NB4 (cell line): Measurements from ENCODE around the gene COQ5.

Source experiments
- DNase-seq: peaks from one replicate; pipeline ENCODE4 v3.0.0; 2010; ENCODE audit warnings: low read depth
- H3K4me3 ChIP-seq: one replicate; pipeline ENCODE4 v1.5.1; 2011; ENCODE audit warnings: mild to moderate bottlenecking, low read depth, low read length, moderate library complexity
- CTCF ChIP-seq: IDR thresholded peaks from one replicate; pipeline ENCODE4 v1.5.1; 2012; ENCODE audit warnings: low read depth, low read length
- MAX ChIP-seq: IDR thresholded peaks from 2 replicates; pipeline ENCODE4 v1.6.1; 2011; ENCODE audit warnings: low read depth, low read length
- MYC ChIP-seq: IDR thresholded peaks from 2 replicates; pipeline ENCODE4 v1.6.1; 2011; ENCODE audit warnings: low read depth, low read length
- POLR2A ChIP-seq: IDR thresholded peaks from 2 replicates; pipeline ENCODE4 v1.6.1; 2011; ENCODE audit warnings: mild to moderate bottlenecking; ENCODE audit not compliant: insufficient read length; ENCODE audit errors: extremely low read depth

COQ5 gene

GRCh38 chr12:120470150-120470784, 58.7 kb downstream of the COQ5 start:
- no peak for DNase-seq
- peak overlapping the region; percentile 87 for H3K4me3 ChIP-seq
- TF ChIP-seq CTCF (no peak), MAX (no peak), POLR2A (no peak), MYC (no peak)

- peak; percentile 91 for TF ChIP-seq CTCF
- TF ChIP-seq MYC = peak; percentile 63
- peak; percentile 74 for TF ChIP-seq MAX
- TF ChIP-seq POLR2A = peak; percentile 92
- peak within 1 kb of the TSS; percentile 93 for H3K4me3 ChIP-seq
- DNase-seq = peak; percentile 99
Observed at GRCh38 chr12:120469450-120470149, 59.4 kb downstream of the COQ5 start, which contains the start of gene SRSF9. TSS of gene SRSF9 (minus strand) at chr12:120469748. CDS start at chr12:120469609, 139 bp downstream.

- TF ChIP-seq CTCF (peak; percentile 24), POLR2A (no peak)
- peak overlapping the region; percentile 93 for H3K4me3 ChIP-seq
- no peak for DNase-seq
Observed at GRCh38 chr12:120468821-120469449, 60.0 kb downstream of the COQ5 start.

- peak overlapping the region; percentile 93 for H3K4me3 ChIP-seq
- peak; percentile 88 for DNase-seq
- TF ChIP-seq CTCF = no peak
- TF ChIP-seq MAX = no peak
- no peak for TF ChIP-seq POLR2A
- no peak for TF ChIP-seq MYC
Observed at GRCh38 chr12:120468325-120468820, 60.6 kb downstream of the COQ5 start.

GRCh38 chr12:120467439-120467838, 61.5 kb downstream of the COQ5 start:
- H3K4me3 ChIP-seq = peak overlapping the region; percentile 93
- TF ChIP-seq MAX (no peak), POLR2A (no peak), CTCF (no peak), MYC (no peak)
- DNase-seq = no peak
